CD1c-positive myeloid dendritic cell (primary cell): Measurements from ENCODE around the gene OR56A4.
"Not testable (repeated sequence)": the region's sequence is repeated elsewhere in the genome, so short reads cannot be mapped to it uniquely, and the experiment has no call there.

Source experiments
- DNase-seq: peaks from one replicate; pipeline ENCODE4 v3.0.0-alpha.2; 2016; ENCODE audit errors: extremely low spot score

Gene OR56A4

DNA sequence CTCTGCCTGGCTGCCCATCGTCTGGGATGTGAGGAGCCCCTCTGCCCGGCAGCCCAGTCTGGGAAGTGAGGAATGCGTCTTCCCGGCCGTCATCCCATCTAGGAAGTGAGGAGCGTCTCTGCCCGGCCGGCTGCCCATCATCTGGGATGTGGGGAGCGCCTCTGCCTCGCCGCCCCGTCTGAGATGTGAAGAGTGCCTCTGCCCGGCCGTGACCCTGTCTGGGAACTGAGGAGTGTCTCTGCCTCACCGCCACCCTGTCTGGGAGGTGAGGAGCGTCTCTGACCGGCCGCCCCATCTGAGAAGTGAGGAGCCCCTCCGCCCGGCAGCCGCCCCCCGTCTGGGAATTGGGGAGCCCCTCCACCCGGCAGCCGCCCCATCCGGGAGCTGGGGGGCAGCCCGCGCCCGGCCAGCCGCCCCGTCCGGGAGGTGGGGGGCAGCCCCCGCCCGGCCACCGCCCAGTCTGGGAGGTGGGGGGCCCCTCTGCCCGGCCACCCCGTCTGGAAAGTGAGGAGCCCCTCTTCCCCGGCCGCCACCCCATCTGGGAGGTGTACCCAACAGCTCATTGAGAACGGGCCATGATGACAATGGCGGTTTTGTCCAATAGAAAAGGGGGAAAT, 45.9 kb downstream of the OR56A4 start:
- DNase-seq, result not testable (repeated sequence)

GRCh38 chr11:5955586-5955985, 51.2 kb downstream of the OR56A4 start:
- DNase-seq, result no peak
